GM23338 (cell line): Measurements from ENCODE around the gene MBOAT1. TPM values are rescaled to one million over a fixed set of nuclear protein-coding genes. Genes with fewer than 3 reads are reported as not detected.

Source experiments
- ATAC-seq: fragments of 200-7000 bp; cut with Tn5 transposase; 3 replicates; pipeline ENCODE4 v1.9.1; 2020
- DNase-seq: peaks from one replicate; pipeline ENCODE4 v3.0.0-alpha.2; 2015; ENCODE audit warnings: low spot score
- H2AFZ ChIP-seq: fragments of 200-600 bp; sonication (generic); 2 replicates; pipeline ENCODE4 v1.8.0; 2016; ENCODE audit warnings: antibody characterized with exemption, mild to moderate bottlenecking, moderate library complexity
- H3F3A ChIP-seq: fragments of 200-600 bp; sonication (generic); replicated peaks from 2 replicates; pipeline ENCODE4 v1.8.0; 2017; ENCODE audit warnings: antibody characterized with exemption, mixed run types, low read depth
- H3K27ac ChIP-seq: fragments of 200-600 bp; sonication (generic); 2 replicates; pipeline ENCODE4 v1.6.1; 2016; ENCODE audit warnings: low read depth
- H3K27me3 ChIP-seq: fragments of 200-600 bp; sonication (generic); 2 replicates; pipeline ENCODE4 v1.8.0; 2016; ENCODE audit warnings: mild to moderate bottlenecking, mixed run types, moderate library complexity; ENCODE audit not compliant: insufficient read depth
- H3K36me3 ChIP-seq: fragments of 200-600 bp; sonication (generic); 2 replicates; pipeline ENCODE4 v1.8.0; 2016; ENCODE audit warnings: mild to moderate bottlenecking; ENCODE audit not compliant: insufficient read depth
- H3K4me1 ChIP-seq: fragments of 200-600 bp; sonication (generic); 2 replicates; pipeline ENCODE4 v1.8.0; 2016; ENCODE audit warnings: mild to moderate bottlenecking, moderate library complexity; ENCODE audit not compliant: insufficient read depth
- H3K4me2 ChIP-seq: fragments of 200-600 bp; sonication (generic); 2 replicates; pipeline ENCODE4 v1.7.1; 2017; ENCODE audit warnings: mixed run types
- H3K4me3 ChIP-seq: fragments of 200-600 bp; sonication (generic); 2 replicates; pipeline ENCODE4 v1.6.1; 2016; ENCODE audit warnings: mixed run types
- H3K79me2 ChIP-seq: fragments of 200-600 bp; sonication (generic); replicated peaks from 2 replicates; pipeline ENCODE4 v1.8.0; 2017; ENCODE audit warnings: mild to moderate bottlenecking; ENCODE audit not compliant: insufficient read depth
- H3K9me2 ChIP-seq: fragments of 200-600 bp; sonication (generic); 2 replicates; pipeline ENCODE4 v1.8.0; 2017; ENCODE audit not compliant: insufficient read depth
- H4K20me1 ChIP-seq: fragments of 200-600 bp; sonication (generic); replicated peaks from 2 replicates; pipeline ENCODE4 v1.8.0; 2017; ENCODE audit warnings: mild to moderate bottlenecking; ENCODE audit not compliant: insufficient read depth
- H3K27ac Mint-ChIP-seq: 2 replicates; pipeline ENCODE4 v1.8.0; 2020; ENCODE audit warnings: inconsistent platforms, mild to moderate bottlenecking, moderate library complexity, mixed read lengths
- H3K27me3 Mint-ChIP-seq: 3 replicates; pipeline ENCODE4 v1.8.0; 2022; ENCODE audit warnings: low read depth, mild to moderate bottlenecking, moderate library complexity, mixed read lengths, inconsistent platforms; ENCODE audit not compliant: insufficient read depth, poor library complexity
- H3K36me3 Mint-ChIP-seq: 3 replicates; pipeline ENCODE4 v1.8.0; 2021; ENCODE audit warnings: low read depth, mild to moderate bottlenecking, inconsistent platforms, moderate library complexity, mixed read lengths
- H3K4me1 Mint-ChIP-seq: 3 replicates; pipeline ENCODE4 v1.8.0; 2020; ENCODE audit warnings: mild to moderate bottlenecking, inconsistent platforms, mixed read lengths
- H3K4me3 Mint-ChIP-seq: 3 replicates; pipeline ENCODE4 v1.8.0; 2021; ENCODE audit warnings: moderate library complexity, mild to moderate bottlenecking, inconsistent platforms, mixed read lengths
- H3K9me3 Mint-ChIP-seq: 3 replicates; pipeline ENCODE4 v1.8.0; 2020; ENCODE audit warnings: moderate library complexity, mild to moderate bottlenecking, inconsistent platforms, mixed read lengths
- CREB1 ChIP-seq: fragments of 250-450 bp; sonication (Bioruptor Pico); IDR thresholded peaks from 2 replicates; pipeline ENCODE4 v1.5.0; 2020; ENCODE audit warnings: low read depth, mild to moderate bottlenecking, moderate library complexity
- CTCF ChIP-seq, 2 experiments: fragments of 200-600 bp in 1 of 2; sonication (generic) in 1 of 2; conservative IDR thresholded peaks; 2 replicates each; pipeline versions ENCODE4 v1.5.1 to v1.6.1; 2016 to 2017; ENCODE audit warnings: antibody characterized with exemption in 2 of 2, low read depth in 2 of 2, mild to moderate bottlenecking in 2 of 2, moderate library complexity in 1 of 2
- EZH2phosphoT487 ChIP-seq: fragments of 200-600 bp; sonication (generic); IDR thresholded peaks from one replicate; pipeline ENCODE4 v1.8.1; 2018; ENCODE audit warnings: antibody characterized with exemption; ENCODE audit not compliant: unreplicated experiment
- JUNB ChIP-seq: IDR thresholded peaks from one replicate; pipeline ENCODE4 v1.6.1; 2016; ENCODE audit warnings: antibody characterized with exemption; ENCODE audit not compliant: unreplicated experiment
- NANOG ChIP-seq: IDR thresholded peaks from 2 replicates; pipeline ENCODE4 v1.6.1; 2016; ENCODE audit warnings: antibody characterized with exemption, borderline replicate concordance
- POLR2AphosphoS5 ChIP-seq: IDR thresholded peaks from 2 replicates; pipeline ENCODE4 v1.6.1; 2016; ENCODE audit warnings: antibody characterized with exemption, low read depth
- ZNF114 ChIP-seq: fragments of 250-450 bp; sonication (Bioruptor Pico); IDR thresholded peaks from 2 replicates; pipeline ENCODE4 v1.5.0; 2020; ENCODE audit warnings: mild to moderate bottlenecking, moderate library complexity
- ZNF331 ChIP-seq: fragments of 250-450 bp; sonication (Bioruptor Pico); IDR thresholded peaks from 2 replicates; pipeline ENCODE4 v1.5.0; 2020; ENCODE audit warnings: low read depth, mild to moderate bottlenecking, moderate library complexity
- ZNF462 ChIP-seq: fragments of 250-450 bp; sonication (Bioruptor Pico); IDR thresholded peaks from 2 replicates; pipeline ENCODE4 v1.5.0; 2020; ENCODE audit warnings: mild to moderate bottlenecking, moderate library complexity
- polyA plus RNA-seq: library from polyadenylated mRNA; unstranded; fragments of >200 nt; fragmentation: Nextera tagmentation; extraction: Ambion mirVana; gene quantifications from 2 replicates; pipeline ENCODE4 v1.2.1, GENCODE V29; 2016
- total RNA-seq: library from RNA; depleted of rRNA; stranded (reverse); fragments of >200 nt; shearing (Covaris generic); gene quantifications from 2 replicates; pipeline ENCODE4 v1.2.3, GENCODE V29; 2014

MBOAT1 gene
- total and polyA plus RNA-seq, 2 experiments from 2014 or later, result 3.8 to 18.6 TPM

GRCh38 chr6:20166210-20166609 is 46.1 kb downstream of the MBOAT1 start (continued):
- TF ChIP-seq ZNF462 (CRISPR knock-in tag), result no peak

- Mint-ChIP-seq H3K9me3 (no peaks in the 10 kb centered on the region), H3K4me3 (no peak overlapping the region), H3K27me3 (no peaks in the 10 kb centered on the region), H3K27ac (no peak overlapping the region), H3K4me1 (peaks cover 18% of the 10 kb centered on the region), H3K36me3 (no peaks in the 10 kb centered on the region; the same call in 2 of the 3 replicates)
- no peaks in the 10 kb centered on the region for H3K9me2 ChIP-seq
- no peak overlapping the region for H3K27ac ChIP-seq
- 0 out of 2 replicates have a peak, but pooled peaks cover 3% of the 10 kb centered on the region for H4K20me1 ChIP-seq
- no peak overlapping the region for H2AFZ ChIP-seq
- ATAC-seq (no peak), DNase-seq (no peak)
- H3K4me3 ChIP-seq, result no peak overlapping the region
- H3K79me2 ChIP-seq, result peaks cover 19% of the 10 kb centered on the region
- no peaks in the 10 kb centered on the region for H3K27me3 ChIP-seq
- H3K36me3 ChIP-seq, result no peaks in the 10 kb centered on the region
- no peak overlapping the region for H3K4me2 ChIP-seq
- H3K4me1 ChIP-seq, result peaks cover 20% of the 10 kb centered on the region
- H3F3A ChIP-seq, result no peaks in the 10 kb centered on the region
- no peak for TF ChIP-seq POLR2AphosphoS5
- no peak for TF ChIP-seq CREB1 (CRISPR knock-in tag)
- no peak for TF ChIP-seq ZNF462 (CRISPR knock-in tag)
- TF ChIP-seq NANOG, result no peak
- TF ChIP-seq ZNF331 (CRISPR knock-in tag), result no peak
- TF ChIP-seq JUNB, result no peak
- TF ChIP-seq EZH2phosphoT487, result no peak
- no peak for TF ChIP-seq CTCF (conservative IDR thresholded peaks at IDR 0.05; ENCODE audit: low read depth in 2 of 2)
- TF ChIP-seq ZNF114 (CRISPR knock-in tag), result no peak
These were observed 49.8 kb downstream of the MBOAT1 start for GRCh38 chr6:20162515-20162914.
